Thyroid gland (tissue), 4 donors: ENCODE data around the gene SLC6A7.

Source experiments
- POLR2A ChIP-seq, 2 donors: fragments of 450-650 bp; IDR thresholded peaks; one replicate each; pipeline ENCODE4 v1.6.1; 2017; ENCODE audit warnings: antibody characterized with exemption in 2 of 2, mild to moderate bottlenecking in 2 of 2, moderate library complexity in 1 of 2
- TF ChIP-seq, protein P1 (sequence below), 6 experiments: fragments of 200-600 bp in 3 of 6; fragments of 450-650 bp in 3 of 6; sonication (generic) in 3 of 6; IDR thresholded peaks; one replicate each; pipeline ENCODE4 v1.5.1; 2016 to 2019; ENCODE audit warnings: antibody characterized with exemption in 6 of 6, mild to moderate bottlenecking in 2 of 6, inconsistent platforms in 1 of 6, moderate library complexity in 1 of 6

DNA sequence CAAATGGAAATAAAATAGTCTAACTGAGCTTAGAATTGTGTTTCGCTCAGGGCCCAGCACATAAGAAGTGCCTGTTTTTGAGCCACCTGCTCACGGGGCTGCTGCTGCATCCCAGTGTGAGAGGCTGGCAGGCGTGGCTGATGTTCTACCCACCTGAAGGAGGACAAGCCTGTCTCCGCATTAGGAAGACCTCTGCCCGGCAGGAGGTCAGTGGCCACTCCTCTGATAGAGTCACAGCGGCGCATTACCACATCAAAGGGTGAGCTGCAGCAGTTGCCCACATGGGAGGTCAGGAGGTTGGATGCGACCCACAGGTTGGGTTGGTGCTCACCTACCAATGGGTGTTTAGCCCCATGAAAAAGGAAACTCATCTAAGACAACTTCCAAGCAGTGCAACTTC is 3.7 kb upstream of the SLC6A7 start:
- TF ChIP-seq, protein P1, sequence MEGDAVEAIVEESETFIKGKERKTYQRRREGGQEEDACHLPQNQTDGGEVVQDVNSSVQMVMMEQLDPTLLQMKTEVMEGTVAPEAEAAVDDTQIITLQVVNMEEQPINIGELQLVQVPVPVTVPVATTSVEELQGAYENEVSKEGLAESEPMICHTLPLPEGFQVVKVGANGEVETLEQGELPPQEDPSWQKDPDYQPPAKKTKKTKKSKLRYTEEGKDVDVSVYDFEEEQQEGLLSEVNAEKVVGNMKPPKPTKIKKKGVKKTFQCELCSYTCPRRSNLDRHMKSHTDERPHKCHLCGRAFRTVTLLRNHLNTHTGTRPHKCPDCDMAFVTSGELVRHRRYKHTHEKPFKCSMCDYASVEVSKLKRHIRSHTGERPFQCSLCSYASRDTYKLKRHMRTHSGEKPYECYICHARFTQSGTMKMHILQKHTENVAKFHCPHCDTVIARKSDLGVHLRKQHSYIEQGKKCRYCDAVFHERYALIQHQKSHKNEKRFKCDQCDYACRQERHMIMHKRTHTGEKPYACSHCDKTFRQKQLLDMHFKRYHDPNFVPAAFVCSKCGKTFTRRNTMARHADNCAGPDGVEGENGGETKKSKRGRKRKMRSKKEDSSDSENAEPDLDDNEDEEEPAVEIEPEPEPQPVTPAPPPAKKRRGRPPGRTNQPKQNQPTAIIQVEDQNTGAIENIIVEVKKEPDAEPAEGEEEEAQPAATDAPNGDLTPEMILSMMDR (IDR thresholded peaks at IDR 0.05), result no peak
- TF ChIP-seq POLR2A (IDR thresholded peaks at IDR 0.05), result no peak
